SHP77 (cell line): ENCODE results near the gene EMC8.

Experiments used
- DNase-seq, 2 experiments: peaks; one replicate each; lab custom pipeline; 2025; lab: John Stamatoyannopoulos, UW

EMC8 gene

DNA sequence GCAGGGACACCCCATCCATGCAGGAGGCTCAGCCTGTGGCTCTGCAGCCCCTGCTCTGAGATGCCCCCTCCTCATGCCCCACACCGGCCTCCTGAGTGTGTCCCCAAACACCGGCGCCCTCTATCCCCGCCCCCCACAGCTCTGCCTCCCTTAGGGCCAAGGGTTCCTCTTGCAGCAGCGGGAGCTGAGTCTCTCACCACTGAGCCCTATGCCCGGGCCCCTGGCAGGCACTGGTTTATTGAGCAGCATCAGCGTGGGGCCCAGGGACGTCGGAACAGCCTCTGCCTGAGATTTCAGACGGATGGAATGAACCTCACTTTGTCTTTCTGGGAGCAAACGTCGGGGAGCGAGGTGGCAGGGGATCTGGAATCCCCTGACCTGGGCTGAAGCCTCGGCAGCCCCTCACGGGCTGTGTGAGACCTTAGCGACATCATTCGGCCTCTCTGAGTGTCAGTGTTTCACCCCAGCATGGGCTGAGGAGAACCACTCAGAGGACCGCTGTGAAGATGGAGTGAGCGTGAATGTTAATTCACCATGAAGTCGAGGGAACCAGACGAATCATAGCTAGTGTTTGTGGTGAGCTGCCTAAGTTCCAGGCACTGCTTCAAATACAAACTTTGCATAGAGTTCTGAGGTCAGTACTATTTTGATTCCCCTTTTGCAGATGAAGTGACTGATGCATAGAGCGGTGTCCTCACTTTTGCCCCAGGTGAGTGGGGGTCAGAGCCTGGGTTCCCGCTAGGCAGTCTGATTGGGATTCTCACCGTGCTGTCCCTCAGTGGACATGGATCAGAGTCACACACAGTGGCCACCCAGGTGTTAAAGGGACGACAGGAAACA is 43.2 kb downstream of the EMC8 start:
- DNase-seq: no peak

DNA sequence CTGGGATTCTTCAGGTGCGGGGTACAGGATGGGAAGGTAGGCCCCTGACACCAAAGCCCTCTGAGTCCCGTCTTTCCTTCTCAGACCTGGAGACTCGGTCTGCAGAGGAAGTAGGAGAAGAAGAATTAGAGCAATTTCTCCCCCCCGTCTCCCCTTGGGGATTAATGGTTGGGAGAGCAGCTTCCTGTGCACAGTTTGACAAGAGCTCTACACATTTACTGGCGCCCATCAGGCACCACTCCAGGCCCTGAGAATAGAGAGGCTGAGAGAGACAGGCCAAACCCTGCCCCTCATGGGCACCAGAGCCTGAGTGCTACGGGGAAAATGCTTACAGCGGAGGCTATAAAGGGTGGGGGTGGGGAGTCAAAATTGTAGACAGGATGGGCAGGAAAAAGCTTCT is 44.9 kb downstream of the EMC8 start:
- peak; percentile 31 to 42 for DNase-seq

DNA sequence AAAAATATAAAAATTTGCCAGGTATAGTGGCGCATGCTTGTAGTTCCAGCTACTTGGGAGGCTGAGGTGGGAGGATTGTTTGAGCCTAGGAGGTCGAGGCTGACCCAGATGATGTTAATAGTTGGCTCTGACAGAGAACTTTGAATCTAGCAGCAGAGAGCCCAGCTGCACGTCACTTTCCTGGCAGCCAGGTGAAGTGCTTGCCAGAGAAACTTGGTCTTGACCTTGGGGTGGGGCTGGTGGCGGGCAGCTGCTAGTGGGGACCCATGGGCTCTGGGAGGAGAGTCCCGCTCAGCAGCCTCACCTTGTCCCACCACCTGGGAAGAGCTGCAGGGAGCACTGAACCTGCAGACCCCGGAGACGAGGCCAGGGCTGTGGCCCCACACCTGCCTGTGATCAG is 45.4 kb downstream of the EMC8 start:
- DNase-seq: no peak

DNA sequence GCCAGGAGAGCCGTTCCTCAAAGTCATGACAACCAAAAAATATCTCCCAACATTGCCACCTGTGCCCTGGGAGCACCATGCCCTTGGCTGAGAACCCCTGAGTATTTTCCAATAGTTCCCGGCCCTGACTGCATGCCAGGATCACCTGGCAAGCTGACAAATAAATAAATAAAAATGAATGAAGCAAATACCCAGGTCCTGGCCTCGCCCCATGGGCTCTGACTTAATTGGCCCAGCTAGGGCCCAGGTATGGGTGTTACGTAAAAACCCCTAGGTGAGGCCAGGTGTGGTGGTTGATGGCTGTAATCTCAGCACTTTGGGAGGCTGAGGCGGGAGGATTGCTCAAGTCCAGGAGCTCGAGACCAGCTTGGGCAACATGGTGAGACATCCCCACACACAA is 45.8 kb downstream of the EMC8 start:
- no peak for DNase-seq

DNA sequence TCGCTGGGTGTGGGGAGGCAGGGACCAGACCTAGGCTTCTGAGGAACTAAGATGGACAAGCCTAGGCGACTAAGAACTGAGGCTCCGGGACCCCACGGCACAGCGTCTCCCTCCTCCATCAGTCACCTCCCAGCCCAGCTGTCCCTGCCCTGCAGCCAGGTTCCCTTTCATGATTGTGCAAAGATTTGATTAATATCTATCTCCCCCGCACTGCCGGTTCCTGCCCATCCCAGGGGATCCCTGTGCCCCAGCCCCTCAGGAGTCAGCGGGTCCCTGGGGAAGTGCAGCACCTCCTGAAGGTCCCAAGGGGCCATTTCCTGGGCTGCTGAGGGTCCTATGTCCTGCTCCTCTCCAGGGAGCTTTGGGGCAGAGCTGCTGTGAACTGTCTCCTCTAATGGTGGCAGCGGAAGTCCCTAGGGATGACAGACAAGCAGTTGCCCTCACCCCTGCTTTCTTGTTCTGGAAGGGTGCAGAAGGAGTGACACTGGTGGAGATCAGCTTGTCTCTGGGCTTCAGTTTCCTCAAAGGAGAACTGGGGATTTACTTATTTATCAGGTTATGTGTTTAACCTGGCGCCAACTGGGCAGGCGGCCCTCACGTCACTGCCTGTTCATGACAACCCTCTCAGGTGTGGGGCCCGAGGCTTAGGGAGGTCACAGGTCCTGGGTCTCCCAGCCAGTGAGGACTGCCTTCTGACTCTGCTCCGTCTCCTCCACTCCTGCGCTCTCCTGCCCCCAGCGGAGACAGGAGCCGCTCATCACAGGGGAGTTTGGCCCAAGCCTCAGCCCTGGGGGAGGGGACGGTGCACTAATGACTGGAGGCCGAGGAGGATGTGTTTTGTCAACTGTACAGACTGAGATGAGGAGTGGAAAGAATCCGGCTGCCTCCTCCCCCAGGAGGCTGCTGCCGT is 46.6 kb downstream of the EMC8 start:
- peak; percentile 44 to 52 for DNase-seq

DNA sequence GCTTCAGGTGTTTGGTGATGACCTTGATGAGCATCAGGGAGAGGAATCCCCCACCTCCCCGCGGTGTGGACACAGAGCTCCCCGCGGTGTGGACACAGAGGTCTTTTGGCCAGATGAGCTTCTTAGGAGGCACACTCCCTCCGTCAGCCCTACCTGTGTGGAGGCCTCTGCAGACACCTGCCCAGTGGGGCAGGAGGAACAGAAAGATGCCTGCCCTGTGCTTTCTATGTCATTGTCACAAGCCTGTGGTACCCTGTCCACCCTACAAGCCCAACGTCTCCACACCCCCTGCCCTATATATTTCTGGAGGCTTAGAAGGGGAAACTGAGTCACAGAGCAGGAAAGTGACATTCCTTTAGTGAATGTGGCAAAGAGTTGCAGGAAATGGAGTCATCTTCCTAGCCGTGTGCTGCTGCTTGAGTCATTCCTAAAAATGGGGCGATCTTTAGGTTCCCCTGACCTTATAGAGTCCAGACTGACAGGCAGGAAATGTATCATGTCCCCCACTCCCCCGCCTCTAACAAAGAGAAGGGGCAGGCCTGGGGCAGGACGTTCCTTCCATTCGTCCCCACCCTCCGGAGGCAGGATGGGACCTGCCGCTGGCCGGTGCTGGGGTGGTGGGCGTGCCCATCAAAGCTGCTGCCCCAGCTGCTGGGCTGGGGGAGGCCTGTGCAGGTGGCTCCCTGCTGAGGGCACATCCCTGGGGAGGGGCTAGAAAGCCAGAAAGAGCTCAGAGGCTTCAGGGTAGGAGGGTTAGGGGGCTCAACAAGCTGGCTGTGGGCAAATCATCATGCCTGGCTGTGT is 47.4 kb downstream of the EMC8 start:
- no peak for DNase-seq

DNA sequence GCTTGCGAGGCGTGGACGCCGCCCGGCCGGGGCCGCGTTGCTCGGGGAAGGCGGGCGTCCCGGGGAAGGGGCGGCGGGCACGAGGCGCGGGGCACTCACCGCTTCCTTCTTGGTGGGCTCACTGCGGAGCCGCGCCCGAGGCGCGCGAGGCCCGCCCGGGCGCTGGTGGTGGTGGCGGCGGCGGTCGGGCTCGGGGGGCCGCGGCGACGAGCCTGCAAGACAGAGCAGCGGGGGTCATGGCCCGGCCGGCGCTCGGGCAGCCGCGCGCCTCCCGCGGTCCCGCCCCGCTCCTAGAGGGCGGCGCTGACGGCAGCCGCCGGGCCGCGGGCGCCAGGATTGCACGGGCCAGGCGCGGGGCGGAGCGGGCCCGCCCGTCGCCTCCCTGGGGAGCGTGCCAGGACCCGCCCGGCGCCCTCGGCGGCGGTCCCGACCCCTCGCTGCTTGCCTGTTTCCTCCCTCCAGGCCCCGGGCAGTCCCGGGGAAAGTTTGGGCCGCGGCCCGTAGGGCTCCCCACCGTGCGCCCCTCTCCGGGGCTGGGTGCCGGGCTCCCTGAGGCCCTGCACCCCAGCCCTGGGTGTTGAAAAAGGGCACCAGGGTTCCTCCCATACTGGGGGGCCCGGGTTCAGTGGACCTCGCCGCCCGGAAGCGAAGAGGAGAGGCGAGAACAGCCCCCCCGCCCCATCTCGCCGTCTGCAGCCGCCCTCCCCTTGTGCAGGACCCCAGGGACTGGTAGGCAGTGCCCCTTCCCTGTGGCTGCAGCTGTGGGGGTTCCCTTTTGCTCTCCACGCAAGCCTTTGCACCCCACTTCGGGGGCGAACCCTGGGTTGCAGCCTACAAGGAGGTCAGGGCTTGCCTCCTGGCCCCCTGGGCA is 48.3 kb downstream of the EMC8 start, which contains the start of gene C16orf74:
C16orf74 (minus strand) TSS at position 270 of the 871 bp plus-strand sequence. CDS start 15,879 bp downstream, outside the sequence.
- DNase-seq: no peak

DNA sequence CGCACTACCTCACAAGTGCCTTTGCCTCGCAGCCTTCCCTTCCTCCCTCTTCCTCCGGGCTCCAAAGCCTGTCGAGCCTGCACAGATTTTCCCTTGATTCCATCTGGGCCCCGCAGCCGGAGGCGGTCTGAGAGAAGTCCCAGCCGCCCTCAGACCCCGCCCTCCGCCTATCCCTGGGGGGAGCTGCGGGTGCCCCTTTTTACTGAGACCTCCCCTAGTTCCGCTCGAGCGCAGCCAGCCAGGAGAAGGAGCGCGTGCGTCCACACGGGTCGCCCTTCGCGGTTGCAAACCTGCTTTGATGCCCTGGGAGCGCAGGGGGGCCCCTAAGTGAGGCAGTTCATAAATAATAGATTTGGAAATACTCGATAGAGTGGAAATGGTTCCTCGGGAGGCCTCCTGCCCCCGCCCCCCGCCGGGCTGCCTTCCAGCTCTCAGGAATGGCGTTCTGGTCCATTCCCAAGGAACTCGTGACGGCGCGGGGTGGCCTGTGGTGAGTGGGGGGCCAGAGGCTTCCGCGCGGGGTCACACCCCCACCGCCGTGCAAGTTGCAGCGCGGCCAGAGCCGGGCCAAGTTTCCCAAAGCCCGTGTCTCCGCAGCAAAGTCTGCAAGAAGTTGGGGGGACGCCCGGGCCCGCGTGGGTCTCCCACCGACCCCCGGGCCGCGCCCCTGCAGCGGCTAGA is 49.1 kb downstream of the EMC8 start:
- DNase-seq: no peak

DNA sequence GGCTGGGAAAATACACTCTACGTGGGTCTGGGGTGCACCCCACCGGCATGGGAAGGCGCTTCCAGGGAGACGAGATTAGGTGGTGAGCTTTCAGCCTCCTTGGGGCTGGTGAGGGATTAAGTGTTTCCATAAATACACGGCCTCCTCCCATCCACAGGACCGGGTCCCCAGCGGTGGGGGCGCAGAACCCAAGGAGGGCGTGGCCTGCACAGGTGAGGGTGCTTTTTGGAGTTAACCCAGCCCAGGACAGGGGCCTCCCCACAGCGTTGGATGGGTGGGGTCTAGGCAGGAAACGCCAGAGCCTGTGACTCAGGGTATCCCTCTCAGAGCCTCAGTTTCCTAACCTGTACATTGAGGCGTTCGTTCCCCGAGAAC is 49.6 kb downstream of the EMC8 start:
- no peak for DNase-seq

DNA sequence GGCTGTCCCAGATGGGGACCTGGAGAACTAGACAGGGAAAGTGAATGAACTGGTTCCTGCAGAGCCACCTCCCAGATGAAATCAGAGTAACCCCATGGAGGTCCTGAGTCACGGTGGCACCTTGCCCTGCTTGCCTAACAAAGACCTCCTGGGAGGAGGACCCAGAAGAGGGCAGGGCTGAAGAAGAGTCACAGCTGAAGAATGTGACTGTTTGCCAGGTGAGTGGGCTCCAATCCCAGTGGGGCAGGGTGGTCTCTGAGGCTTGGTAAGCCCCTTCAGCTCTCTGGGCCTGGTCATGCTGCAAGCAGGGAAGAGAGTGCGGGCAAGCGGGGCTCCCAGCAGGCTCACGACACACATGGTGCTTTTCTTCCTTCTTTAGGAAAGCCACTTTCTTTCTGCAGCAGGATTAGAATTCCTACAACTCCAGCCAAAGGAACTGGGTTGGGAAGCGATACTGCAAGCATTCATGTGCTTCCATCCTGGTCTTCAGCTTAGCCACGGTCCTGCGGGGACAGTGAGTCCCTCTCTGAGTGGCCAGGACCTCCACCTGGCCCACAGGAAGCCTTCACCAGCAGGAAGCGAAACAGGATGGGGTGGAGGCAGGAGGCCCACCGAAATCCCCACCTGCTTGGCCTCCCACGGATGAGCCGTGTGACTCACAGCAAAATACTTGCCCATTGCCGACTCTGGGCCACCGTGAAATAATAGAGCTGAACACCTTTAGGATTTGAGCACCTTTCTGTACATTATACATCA is 52.7 kb downstream of the EMC8 start:
- DNase-seq: no peak

DNA sequence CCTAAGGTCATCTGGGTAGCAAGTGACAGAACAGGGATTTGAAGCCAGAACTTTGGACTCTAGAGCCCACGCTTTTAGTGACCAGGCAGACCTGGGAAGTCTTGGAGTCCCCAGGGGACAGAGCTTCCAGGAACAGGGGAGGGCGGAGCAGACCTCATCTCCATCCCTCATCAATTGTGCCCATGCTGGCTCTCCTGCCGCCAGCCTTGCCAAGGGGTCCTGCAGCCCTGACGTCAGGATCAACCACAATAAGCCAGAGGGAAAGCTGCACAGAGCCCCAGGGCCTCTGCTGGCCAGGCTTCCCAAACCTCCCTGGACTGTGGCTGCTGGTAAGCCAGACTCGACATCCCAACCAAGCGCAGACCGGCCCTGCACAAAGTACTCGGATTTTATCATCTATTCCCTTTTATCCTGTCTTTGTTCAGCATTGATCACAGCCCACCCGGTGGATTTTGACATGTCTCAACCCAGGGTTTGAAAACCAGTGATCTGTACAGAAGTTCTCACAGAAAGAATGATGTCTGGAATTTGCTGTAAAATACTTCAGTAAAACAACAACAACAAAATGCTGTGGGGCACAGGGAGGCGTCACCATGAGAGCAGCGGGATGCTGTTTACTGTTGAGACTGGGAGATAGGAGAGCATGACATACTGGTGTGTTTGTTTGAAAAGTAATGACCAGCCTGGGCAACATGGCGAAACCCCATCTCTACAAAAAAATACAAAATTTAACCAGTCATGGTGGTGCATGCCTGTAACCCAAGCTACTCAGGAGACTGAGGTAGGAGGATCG is 60.2 kb downstream of the EMC8 start:
- DNase-seq: no peak

DNA sequence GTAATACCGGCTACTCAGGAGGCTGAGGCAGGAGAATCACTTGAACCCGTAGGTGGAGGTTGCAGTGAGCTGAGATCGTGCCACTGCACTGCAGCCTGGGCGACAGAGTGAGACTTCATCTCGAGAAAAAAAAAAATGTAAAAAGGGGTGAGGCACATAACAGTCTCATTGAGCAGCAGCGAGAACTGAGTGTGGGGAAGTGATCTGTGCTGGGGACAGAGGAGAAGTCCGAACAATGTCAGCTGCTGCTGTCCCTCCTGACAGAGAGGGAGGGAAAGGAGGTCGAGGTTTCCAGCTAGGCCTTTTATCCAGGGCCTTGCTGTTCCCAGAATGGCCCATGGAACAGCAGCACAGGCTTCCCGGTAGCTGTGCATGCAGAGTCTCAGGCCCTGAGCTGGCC is 62.4 kb downstream of the EMC8 start:
- no peak for DNase-seq

DNA sequence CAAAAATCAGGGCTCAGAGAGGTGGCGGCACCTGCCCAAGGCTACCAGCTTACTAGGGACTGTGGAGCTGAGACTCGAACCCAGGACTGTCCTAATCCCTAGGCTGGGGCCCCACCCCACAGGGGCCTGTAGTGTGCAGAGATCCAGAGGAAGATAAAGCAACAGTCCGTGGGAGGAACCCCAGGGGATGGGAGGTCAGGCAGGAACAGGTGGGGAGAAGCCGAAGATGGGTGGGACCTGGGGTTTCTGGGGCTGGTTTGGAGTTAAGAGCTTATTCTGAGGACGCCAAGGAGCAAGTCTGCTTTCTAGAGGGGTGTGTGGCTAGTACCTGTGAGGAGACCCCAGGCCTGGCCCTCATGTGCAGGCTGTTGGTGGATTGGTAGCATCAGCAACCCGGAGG is 63.4 kb downstream of the EMC8 start:
- DNase-seq: no peak

DNA sequence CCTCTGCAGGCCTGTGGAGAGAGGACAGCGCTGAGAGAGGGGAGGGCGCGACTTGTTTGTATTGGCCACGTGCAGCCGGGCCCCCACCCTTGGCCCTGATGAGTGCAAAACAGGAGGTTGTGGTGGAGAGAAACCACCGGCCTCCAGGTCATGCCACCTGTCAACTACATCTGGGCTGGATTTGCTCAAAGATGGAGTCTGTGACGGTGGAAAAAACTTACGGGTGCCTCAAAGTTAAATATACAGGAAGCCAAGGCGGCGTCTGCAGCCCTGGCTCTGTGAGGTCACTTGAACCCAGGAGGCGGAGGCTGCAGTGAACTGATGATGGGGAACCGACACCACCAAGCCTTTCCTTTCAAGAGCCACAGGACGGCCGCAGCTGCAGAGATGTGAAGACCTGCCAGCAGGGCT is 64.1 kb downstream of the EMC8 start:
- DNase-seq: no peak

DNA sequence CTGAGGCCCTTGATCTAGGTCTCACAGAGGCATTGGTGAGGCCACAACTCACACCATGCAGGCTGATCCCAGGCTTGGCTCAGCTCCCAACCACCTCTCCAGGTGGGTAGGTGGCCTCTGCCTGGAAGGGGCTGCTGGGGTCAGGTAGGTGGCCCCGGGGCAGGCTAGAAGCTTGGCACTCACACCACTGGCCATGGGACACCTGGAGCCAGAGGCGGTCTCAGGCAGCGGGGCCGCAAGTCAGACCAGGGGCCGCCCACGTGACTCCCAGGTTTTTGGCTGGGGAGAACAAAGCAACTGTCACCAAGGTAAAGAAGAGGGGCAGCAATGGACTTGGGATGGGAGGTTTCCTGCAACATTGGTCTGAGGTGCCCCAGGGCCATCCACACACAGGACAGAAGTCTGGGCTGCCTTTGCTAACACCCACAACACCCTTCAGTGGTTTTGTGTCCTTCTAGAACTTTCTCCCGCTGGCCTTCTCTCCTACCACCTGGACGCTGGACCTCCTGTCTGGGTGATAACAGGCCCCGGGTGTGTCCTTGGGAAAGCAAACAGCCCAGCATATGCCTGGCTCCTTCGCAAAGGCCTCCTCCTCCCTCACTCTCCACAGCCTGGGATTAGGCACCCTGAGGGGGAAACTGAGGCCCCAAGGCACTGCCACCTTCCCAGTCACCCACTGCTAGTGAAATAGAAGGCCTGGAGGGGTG is 64.9 kb downstream of the EMC8 start:
- no peak for DNase-seq

DNA sequence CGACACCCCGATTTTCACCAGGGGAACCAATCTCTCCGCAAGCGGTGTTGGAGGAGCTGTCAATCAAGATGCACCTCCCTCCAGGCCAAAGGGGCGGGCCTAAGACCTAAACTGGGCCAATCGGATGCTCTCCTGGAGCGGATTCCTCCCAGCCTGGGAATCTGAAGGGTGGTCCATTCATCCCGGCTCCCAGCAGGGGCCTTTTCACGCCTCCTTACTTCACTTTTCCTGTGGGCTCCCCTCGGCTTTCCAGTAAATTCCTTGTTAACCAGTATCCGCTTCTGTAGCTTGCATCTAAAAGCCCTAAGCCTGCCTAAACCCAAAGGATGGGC is 65.5 kb downstream of the EMC8 start:
- DNase-seq: no peak

DNA sequence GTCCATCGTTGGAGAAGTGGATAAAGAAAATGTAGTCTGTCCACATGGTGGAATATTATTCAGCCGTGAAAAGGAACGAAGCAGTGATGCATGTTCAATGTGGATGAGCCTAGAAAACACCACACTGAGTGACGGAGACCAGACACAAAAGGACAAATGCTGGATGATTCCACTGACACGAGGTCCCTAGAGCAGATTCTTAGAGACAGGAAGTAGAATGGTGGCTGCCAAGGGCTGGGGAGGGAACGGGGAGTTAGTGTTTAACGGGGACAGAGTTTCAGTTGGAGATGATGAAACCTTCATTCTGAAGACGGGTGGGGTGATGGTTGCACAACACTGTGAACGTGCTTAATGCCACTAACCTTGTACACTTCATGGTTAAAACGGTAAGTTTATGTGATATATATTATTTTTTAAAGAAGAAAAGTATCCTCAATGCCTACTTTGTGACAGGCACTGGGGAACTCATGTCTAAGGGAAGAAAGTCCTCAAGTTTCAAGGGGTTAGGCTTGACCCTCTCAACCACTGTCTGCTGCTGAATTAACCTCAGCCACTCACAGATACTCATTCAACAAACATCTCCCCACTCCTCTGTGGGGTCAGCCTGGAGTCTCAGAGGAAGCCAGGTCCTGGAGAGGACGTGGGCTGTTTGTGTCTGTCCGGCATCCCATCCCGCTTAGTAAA is 66.0 kb downstream of the EMC8 start:
- no peak for DNase-seq

DNA sequence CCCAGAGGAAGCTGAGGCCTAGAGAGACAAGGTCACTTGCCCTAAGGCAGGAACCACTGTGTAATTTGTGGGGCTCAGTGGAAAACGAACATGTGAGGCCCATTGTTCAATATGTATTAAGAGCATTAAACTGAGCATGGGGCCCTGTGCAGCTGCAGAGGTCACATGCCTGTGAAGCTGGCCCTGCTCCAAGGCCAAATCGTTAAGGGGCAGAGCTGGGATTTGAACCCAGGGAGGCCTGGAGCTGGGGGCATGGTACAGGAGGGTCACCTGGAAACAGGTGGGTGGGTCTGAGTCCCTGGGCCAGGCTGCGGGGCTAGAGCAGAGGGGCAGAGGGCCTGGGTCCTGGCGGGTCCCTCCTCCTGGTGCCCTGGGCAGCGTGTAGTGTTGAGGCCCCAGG is 68.2 kb downstream of the EMC8 start:
- DNase-seq: peak in 1 of 2 experiments; percentile 34
